NCI-H2107 (cell line): Measurements from ENCODE around the gene CLASP1.
"Not testable (repeated sequence)": the region's sequence is repeated elsewhere in the genome, so short reads cannot be mapped to it uniquely, and the experiment has no call there.

Experiments
- DNase-seq: peaks from one replicate; lab custom pipeline; 2025; lab: John Stamatoyannopoulos, UW

The CLASP1 gene

DNA sequence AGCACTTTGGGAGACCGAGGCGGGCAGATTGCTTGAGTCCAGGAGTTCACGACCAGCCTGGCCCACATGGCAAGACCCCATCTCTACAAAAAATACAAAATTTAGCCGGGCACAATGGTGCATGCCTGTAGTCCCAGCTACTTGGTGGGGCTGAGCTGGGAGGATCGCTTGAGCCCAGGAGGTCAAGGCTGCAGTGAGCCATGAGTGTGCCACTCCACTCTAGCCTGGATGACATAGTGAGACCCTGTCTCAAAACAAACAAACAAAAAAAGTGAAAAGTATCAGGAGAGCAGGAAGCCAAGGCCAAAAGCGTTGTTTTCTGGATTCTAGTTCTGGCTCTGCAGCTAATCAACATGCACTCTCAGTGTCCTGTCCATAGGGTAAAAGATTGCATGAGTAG lies 10.7 kb upstream of the CLASP1 start:
- no peak for DNase-seq

DNA sequence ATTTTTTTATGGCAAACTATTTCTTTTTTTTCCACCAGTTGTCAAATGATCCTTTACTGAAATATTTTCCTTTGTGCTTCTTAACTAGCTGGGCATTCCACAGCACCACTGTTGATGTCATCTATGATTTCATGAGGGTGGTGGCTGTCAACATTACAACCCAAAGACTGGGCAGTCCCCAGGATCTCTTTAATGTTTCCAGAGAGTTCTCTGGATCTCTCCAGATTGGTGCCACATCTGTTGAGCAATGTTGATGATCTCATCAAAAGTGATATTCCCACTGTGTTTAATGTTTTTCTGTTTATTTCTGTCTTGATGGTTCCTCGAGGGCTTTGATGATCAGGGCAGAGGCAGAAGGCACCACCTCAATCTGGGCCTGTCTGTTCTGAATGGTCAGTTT lies 9.1 kb upstream of the CLASP1 start:
- not testable (repeated sequence) for DNase-seq

DNA sequence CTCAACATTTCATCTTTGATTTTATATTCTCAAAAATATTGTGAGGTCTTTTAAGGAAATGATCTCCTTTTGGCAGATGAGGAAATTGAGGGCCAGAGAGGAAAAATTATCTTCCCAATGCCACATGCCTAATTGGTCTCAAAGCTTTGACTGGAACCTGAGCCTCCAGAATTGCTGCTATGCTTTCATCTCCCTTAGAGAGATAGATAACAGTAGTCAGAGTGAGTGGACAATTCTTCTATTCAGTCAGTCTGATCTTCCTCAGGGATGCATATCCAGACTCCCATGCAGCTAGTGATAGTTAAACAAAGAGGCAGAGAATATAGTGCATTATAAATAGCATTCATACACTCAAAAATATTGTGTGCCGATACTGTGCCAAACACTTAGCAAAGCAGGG lies 3.8 kb upstream of the CLASP1 start:
- DNase-seq, result no peak

DNA sequence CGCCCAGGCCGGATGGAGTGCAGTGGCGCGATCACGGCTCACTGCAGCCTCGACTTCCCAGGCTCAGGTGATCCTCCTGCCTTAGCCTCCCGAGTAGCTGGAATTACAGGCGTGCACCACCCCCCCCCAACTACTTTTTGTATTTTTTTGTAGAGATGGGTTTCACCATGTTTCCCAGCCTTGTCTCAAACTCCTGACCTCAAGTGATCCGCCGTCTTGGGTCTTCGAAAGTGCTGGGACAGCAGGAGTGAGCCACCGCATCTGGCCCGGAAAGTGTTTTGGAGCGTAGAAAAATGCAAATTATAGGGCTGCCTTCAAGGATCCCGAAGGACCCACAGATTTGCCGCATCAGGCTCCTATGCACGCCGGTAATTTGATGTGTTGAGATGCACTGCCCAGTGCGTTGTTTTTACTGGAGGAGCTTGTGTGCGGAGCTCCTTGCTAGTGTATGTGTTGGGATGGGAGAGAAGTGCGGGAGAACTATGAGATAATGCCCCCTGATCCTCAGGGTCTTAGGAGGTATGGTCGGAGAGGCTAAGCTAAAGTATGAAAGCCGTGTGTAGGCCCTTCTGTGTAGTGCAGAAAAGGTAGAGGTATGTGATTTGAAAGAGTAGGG lies 1.2 kb upstream of the CLASP1 start:
- no peak for DNase-seq

DNA sequence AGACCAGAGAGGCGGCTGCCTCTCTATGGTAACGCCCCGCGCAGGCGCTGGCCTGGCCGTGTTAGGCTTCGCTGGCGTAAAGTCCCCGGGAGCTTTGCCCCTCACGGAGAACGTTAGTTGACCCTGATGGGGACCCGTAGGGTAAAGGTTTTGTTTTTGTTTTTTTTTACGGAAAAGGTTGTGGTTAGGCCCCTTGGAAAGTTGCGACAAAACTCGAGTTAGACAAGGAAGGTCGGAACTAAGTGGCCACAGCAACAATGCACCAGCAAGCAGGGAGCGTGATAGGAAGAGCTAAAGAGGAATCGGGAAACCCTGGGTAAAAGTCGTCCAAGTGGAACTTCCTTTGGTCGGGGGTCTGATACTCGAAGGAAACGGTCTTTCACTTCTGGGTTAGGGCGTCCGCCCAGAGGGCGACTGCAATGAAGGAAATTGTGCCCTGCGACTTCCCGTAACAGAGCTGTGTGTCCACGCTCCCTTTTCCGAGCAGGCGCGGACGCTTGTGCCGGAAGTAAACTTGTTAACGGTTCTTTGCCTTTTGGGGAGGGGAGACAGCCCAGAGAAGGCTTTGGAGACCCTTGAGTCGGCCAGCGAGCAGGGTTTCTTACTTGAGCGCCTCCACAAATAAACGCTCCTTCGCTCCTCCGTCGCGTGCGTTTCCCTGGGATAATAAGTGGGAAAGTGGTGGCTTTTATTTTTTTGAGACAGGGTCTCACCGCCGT lies 493 bp upstream of the CLASP1 start:
- peak; percentile 85 for DNase-seq

DNA sequence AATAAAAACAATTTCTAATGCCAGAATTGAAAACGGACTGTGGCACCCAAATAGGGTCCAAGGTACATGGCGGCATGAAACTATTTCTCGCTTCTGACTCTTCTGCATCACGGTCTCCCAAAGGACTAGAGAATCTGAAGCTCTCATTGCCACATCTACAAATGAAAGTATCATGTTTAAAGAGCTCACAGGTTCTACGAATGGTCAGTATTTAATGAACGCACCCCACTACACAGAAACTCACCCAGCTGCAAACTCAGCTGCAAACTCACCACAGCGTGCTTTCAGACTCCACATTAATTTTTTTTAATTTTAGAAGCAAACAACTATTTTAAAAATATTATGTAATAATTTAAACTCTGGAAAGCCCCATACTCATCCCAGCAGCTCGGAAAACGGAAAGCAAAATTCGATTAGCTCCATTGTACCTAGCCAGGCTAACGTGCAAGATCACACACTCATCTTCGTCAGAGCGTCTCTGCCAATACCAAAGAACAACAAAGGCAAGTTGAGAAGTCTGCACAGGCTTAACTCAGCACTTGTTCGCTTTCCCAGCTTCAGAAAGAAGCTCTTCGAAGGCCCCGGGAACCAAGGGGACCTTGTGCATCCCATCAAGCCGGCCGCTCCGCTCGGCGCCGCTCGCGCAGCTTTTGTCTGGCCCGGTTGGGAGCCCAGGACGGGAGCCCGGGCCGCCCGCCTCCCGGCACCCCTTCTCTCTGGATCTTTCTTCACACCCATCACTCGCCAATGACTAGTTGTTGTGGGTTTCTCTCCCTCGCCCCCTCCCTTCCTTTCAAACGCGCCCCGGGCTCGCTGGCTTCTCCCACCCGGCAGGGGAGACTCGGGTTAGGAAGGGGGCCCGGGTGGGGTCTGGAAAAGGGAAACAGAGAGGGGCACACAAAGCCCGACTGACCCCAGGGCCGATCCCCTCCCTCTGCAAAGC lies 785 bp downstream of the CLASP1 start:
- no peak for DNase-seq

DNA sequence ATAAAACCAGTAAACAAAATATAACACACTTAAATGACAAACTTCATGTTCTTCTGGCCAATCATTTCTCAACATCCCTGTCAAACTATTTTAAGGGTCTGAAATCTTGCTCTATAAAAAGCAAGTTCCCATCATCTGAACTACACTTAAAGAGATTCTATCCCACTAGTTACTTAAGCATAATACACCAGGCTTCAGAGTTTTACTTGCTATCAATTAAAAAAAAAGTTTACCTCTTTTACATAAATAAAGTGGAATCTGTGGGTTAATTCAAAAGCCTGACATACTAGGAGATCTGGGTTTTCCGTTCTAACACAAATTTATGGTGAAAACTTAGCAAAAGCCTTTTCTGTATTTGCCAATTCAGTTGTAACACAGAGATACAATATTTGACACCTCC lies 1.9 kb downstream of the CLASP1 start:
- DNase-seq, result no peak

DNA sequence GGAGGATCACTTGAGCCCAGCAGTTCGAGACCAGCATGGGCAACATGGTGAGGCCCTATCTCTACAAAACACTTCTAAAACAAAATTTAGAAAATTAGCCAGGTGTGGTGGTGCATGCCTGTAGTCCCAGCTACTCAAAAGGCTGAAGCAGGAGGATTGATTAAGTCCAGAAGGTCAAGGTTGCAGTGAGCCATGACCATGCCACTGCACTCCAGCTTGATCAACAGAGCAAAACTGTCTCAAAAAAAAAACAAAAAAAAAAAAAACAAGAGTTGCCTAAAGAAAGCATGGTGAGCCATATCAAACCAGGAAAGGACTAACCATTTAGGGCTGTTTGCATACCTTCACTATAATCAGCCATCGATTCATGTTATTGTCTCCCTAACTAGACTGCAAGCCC lies 4.5 kb downstream of the CLASP1 start:
- no peak for DNase-seq

DNA sequence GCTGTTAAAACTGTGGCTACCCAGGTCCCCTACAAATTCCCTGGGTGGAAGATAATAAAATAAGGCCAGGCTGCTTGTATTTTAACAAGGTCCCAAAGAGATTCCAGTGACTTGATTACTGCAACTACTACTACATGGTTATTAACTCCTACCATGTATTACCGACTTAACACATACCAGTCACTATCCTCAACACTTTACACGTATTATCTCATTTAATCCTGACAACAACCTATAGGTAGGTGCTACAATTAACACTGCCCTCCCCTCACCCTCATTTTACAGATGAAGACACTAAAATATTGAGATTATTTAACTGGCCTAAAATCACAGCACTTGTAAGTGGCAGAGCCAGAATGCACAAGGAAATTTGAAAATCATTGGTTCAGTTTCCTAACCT lies 5.4 kb downstream of the CLASP1 start:
- DNase-seq, result no peak

DNA sequence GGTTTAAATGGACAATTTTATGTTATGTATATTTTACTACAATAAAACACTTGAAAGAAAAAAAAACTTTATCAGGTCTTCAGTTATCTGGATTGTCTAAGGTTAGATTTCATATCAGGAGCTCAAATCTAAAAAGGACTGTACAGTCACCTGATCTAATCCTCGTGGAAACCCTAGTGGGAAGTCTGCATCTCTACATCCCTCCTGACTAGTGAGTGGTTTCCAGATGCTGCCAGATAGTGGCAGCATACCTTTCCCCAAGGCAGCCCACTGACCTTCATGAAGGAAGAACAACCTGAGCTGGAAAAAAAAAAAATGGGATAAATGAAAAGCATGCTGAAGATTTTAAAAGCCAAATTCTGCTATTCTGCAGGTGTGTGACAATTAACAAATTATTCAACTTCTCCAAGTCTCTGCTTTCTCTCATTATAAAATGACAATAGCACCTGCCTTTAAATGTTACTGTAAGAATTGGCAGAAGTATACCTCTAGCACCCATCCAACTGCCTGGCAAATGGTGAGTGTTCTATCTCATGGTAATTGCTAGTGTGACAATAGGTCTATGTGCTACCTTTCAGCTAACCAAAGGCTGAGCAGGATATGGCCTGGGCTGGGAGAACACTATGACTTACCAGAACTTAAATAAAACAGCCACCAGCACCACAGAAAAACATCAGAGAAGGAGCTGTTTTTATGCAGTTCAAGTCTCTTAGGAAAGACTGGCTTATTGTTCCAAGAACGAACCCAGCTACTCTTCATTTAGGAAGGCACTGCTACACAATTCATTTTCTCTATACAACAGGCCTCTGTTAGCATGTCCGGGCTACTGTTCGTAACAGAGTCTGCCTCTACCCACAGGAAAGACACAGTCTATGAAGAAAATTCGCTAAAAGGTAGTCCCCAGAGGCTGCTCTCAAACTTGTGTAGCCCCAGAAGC lies 8.6 kb downstream of the CLASP1 start:
- DNase-seq, result no peak

DNA sequence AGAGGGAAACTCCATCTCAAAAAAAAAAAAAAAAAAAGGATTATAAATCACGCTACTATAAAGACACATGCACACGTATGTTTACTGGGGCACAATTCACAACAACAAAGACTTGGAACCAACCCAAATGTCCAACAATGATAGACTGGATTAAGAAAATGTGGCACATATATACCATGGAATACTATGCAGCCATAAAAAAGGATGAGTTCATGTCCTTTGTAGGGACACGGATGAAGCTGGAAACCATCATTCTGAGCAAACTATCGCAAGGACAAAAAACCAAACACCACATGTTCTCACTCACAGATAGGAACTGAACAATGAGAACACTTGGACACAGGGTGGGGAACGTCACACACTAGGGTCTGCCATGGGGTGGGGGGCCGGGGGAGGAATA lies 9.4 kb downstream of the CLASP1 start:
- DNase-seq, result not testable (repeated sequence)

DNA sequence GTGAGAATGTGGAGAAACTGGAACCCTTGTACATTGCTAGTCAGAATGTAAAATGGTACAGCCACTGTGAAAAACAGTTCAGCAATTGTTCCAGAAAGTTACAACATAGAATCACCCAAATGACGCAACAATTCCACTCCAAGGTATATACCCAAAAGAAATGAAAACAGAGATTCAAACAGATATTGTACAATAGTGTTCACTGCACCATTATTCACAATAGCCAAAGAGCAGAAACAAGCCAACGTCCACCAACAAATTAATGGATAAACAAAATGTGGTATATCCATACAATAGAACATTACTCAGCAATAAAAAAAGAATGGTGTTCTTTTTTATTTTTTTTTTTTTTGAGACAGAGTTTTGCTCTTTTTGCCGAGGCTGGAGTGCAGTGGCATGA lies 10.9 kb downstream of the CLASP1 start:
- no peak for DNase-seq

DNA sequence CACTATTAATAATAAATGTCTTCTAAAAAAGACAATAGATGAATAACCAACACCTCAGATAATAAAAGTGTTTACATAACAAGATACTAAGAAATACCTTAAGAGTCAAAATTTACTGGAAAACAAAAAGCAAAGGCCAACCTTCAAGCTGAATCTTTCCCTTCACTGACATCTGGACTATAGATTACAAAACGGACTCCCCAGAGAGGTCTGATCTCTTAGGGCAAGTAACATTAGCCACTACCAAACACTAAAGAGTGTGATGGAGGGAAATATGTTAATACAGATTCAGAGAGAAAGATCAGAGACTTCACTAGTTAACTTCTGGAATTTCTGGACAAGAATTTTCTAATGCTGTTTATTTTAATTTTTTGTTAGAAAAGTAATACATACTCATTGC lies 13.9 kb downstream of the CLASP1 start:
- DNase-seq, result no peak

DNA sequence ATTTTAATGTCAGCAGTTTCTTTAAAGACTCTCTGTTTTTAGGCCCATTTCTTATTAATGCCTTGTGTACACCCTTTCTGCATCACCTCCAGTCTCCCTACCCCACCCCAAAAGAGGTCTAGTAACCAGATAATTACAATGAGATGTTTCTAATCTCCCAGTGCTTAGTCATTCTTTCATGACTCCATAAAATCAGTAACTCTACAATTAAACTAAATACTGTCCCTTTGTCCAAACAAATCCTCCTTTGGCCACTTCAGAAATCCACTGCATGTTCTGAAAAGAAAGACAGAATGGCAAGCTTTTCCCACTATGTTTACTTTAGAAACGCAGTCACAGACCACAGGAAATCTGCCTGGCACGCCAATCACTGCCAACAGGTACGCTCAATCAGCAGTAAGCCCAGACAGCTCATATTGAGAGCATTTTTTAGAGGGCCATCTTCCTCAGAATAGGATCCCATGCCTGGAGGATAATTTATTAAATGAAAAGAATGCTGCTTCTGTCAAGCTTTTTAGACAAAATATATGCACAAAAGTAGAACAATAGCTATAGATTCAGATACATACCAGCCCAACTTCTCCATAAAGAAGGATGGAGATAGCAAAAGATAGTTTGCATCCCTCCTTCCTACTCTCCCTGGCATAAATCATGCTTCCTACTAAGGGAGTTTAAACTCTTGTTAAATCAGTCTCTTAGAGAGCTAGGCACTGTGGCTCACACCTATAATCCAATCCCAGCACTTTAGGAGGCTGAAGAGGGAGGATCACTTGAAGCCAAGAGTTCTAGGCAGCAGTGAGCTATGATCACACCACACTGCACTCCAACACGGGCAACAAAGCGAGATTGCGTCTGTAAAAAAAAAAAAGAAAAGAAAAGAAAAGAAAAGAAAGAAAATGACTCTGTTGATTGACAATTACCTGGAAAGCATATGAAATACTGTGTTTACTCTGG lies 14.6 kb downstream of the CLASP1 start:
- no peak for DNase-seq

DNA sequence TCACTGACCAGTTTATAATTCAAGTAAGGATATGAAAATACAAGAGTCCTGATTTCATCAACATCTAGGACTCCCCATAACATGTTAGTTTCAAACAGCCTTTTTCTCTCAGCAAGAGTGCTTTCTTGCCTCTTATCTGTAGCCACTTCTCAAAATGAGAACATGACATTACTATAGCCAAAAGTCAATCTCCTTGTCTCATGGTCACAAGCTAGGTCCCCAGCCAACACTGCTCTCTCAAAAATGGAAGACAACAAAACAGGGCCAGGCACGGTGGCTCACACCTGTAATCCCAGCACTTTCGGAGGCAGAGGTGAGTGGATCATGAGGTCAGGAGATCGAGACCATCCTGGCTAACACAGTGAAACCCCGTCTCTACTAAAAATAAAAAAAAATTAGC lies 15.8 kb downstream of the CLASP1 start:
- DNase-seq, result no peak

DNA sequence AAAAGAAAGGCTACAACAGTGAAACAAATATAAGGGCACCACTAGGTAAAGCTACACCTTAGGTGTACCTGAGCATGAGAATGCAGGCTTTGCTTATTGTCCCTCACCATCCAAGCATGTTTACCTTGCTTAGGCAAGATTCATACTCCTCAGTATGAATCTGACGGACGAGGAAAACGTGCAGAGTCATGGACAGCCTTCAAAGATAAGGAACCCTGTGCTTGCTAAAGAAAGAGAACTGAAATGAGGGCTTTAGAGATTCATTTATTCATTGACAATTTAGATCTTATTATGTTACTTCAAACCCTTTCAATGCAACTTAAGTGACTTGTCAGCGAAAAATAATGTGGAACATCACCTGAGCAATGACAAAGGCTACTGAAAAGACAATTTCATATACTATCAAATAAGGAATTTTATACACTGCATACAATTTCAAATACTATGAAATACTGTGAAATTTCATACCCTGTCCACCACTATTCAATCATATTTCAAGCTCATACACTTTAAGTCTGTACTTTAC lies 21.7 kb downstream of the CLASP1 start:
- DNase-seq, result no peak

DNA sequence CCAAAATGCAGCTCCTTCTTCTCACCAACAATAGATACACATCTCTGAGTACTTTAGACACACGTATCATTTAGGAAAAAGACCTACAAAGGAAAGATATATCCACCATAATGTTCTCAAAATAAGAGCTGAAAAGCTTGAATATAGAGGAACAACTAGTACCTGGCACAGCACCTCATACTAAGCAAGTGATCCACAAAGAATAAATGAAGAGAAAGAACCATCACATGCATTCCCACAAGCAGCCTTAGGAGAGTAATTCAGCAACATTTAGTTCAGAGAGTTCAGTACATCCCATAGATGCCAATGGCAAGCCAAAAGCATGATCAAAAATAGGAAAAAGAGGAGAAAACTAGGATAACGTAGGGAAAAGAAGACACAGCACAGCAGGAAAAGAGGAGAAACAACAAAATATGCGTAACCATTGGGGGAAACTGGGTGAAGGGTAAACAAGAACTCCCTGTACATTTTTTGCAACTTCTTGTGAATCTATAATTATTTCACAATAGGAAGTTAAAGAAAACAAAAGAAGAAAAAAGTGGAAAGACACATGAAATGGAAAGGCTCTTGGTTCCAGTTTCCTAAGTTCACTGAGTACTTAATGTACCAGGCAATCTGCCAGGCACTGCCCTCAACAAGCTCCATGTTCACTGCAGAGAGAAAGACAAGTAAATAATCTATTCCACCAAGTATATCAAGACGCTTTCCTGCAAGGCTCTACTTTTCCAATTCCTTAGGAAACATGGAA lies 22.3 kb downstream of the CLASP1 start:
- no peak for DNase-seq

DNA sequence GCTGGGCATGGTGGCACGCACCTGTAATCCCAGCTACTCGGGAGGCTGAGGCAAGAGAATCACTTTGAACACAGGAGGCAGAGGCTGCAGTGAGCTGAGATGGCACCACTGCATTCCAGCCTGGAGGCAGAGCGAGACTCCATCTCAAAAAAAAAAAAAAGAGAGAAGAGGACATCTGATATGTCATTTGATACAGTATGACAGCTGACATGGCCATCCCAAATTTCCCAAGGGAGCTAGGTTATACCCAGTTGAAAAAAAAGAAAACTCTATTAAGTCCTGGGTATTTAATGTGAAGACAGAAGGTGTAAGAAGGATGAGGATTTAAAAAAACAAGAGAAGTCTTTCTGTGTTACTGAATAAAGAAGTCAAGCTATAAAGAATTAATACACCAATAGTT lies 23.3 kb downstream of the CLASP1 start:
- DNase-seq, result no peak

DNA sequence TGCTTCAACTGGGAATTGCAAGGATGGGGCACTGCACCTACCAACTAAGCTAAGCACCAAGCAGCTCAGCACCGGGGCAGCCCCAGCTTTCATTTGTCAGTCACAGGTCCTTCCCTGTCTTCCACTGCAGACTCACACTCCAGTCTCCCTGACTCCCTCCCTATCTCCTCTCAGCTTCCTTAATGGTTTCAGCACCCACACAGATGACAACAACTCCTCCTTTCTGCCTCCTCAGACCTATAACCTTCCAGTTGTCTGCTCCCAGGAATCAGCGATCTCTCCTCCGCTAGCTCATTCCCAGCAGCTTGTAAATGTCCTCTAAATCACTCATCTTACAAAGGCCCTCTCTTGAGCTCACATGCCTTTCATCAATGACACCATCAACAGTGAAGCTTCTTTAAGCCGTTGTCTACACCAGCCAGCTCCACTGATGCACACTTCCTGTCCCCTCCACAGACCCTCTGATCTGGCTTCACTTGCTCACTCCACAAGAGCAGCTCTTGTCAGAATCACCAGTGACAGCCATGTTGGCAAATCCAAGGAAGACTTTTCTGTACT lies 32.1 kb downstream of the CLASP1 start:
- no peak for DNase-seq
